ENCODE data around the gene MEAK7. TPM values are rescaled to one million over a fixed set of nuclear protein-coding genes. Genes with fewer than 3 reads are reported as not detected.

The MEAK7 gene
- total and polyA plus RNA-seq, 2 of the 8 experiments (the other 6 are each of a cell fraction or from before 2014, with no cell fraction given): 9.6 to 19.6 TPM

DNA sequence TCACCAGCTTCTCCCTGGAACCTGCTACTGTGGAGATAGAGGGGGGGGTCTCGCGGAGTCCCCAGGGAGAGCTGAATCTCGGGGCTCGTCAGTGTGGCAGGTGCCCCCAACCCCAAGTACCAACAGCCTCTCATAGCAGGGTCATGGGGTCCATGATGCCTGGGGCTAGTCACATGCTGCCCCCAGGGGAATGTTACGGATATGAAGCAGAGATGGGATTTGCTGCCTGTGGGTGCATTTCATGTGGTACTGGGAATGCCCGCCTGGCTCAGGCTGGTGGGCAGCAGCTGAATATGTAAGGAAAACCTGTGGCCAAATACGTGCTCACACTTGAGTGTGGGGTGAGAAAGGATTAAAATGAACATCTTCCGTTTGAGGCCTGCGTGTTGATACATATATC is 49.4 kb downstream of the MEAK7 start:
- no peak overlapping the region for H3K18ac ChIP-seq (ENCODE audit: extremely low read depth, low read length)
- POLR2A ChIA-PET (ENCODE audit: partially characterized antibody): interaction anchor here (0.6 kb wide), 1 partner anchor 107 kb away, joined by 3 read pairs; no protein-coding TSS in a partner anchor
- H4K5ac ChIP-seq (ENCODE audit: insufficient read length, low read depth, low read length): no peak overlapping the region
- no peak overlapping the region for H2BK12ac ChIP-seq (ENCODE audit: low read depth, low read length)
- no peak overlapping the region for H4K8ac ChIP-seq (ENCODE audit: extremely low read depth, insufficient read depth, low read length)
- TF ChIP-seq CTCF (IDR thresholded peaks at IDR 0.05; ENCODE audit: control extremely low read depth in 1 of 3, insufficient read depth in 1 of 3, low read depth in 1 of 3, low read length in 3 of 3): no peak
- 97% methylated on average over 9 of the region's 9 CpGs; no CpG with 5 or more reads in 1 of the 2 experiments for WGBS, 2 experiments (ENCODE audit: extremely low coverage in 1 of 2, insufficient coverage in 1 of 2, insufficient read length in 1 of 2, insufficient replicate concordance in 2 of 2, low coverage in 1 of 2, low lambda C conversion rate in 2 of 2, missing lambda C conversion rate in 1 of 2)
- FAIRE-seq (no peak), DNase-seq (ENCODE audit: low read depth in 1 of 2, low spot score in 2 of 2) (no peak)
- CTCF ChIA-PET (ENCODE audit: partially characterized antibody): interaction anchor here (1.1 to 3.3 kb wide), 5 partner anchors 11 to 168 kb away, joined by 3 to 10 read pairs (median 3); no protein-coding TSS in a partner anchor
- no peak overlapping the region for H3K14ac ChIP-seq (ENCODE audit: insufficient read length)
- H2BK15ac ChIP-seq (ENCODE audit: low read length): no peak overlapping the region
- H3K4me1 ChIP-seq (replicated peaks in 1 of 4; ENCODE audit: control insufficient read depth in 3 of 4, insufficient read depth in 4 of 4, low read length in 3 of 4): no peaks in the 10 kb centered on the region; a peak in 1 of 7 replicates
- no peak overlapping the region for H3K27ac ChIP-seq (ENCODE audit: low read depth, low read length)
- H3K4ac ChIP-seq (replicated peaks; ENCODE audit: insufficient read length, low read depth, low read length): no peak overlapping the region
- H3K79me2 ChIP-seq (ENCODE audit: control insufficient read depth in 1 of 2, insufficient read depth in 2 of 2, low read length in 2 of 2): no peaks in the 10 kb centered on the region
- no peak overlapping the region for H3K23ac ChIP-seq (ENCODE audit: insufficient read length)
- no peak overlapping the region for H3K9ac ChIP-seq (replicated peaks in 1 of 4; ENCODE audit: extremely low read depth in 1 of 4, low read depth in 3 of 4, low read length in 3 of 4)
- no peaks in the 10 kb centered on the region; a peak in 1 of 7 replicates for H3K27me3 ChIP-seq (replicated peaks in 1 of 4; ENCODE audit: control insufficient read depth in 3 of 4, extremely low read depth in 1 of 4, insufficient read depth in 3 of 4, low read length in 3 of 4)
- no peak overlapping the region for H2BK20ac ChIP-seq (ENCODE audit: low read length)
- H4K91ac ChIP-seq (replicated peaks; ENCODE audit: insufficient read length, low read length): no peak overlapping the region
- H3K56ac ChIP-seq (replicated peaks; ENCODE audit: insufficient read length, low read depth, low read length): no peak overlapping the region
- H3K9me3 ChIP-seq (ENCODE audit: insufficient read depth in 2 of 2, low read depth in 1 of 2, low read length in 1 of 2): no peaks in the 10 kb centered on the region
- no peak overlapping the region for H2BK120ac ChIP-seq (replicated peaks; ENCODE audit: low read depth, low read length)
- H3K79me1 ChIP-seq (ENCODE audit: low read depth, low read length): no peaks in the 10 kb centered on the region
- H3K36me3 ChIP-seq (ENCODE audit: control insufficient read depth in 2 of 4, insufficient read depth in 4 of 4, low read length in 3 of 4): no peaks in the 10 kb centered on the region
- H2AK5ac ChIP-seq (ENCODE audit: low read depth, low read length): no peak overlapping the region
- no peak overlapping the region for H2AFZ ChIP-seq (ENCODE audit: low read length)
- H3K23me2 ChIP-seq (ENCODE audit: low read depth, low read length): no peaks in the 10 kb centered on the region
- no peak overlapping the region for H3K4me2 ChIP-seq (ENCODE audit: insufficient read depth in 1 of 2, low read depth in 2 of 2, low read length in 2 of 2)
- no peak overlapping the region for H3K4me3 ChIP-seq (ENCODE audit: extremely low read depth in 1 of 4, insufficient read depth in 2 of 4, low read depth in 3 of 4, low read length in 4 of 4)
- no peaks in the 10 kb centered on the region for H4K20me1 ChIP-seq (replicated peaks in 1 of 2; ENCODE audit: control insufficient read depth in 1 of 2, insufficient read depth in 2 of 2, low read length in 2 of 2)
- H2BK5ac ChIP-seq (ENCODE audit: low read depth, low read length): no peak overlapping the region
